Psoas muscle (tissue), 8 donors: ENCODE data around the gene SIRPB1. TPM values are rescaled to one million over a fixed set of nuclear protein-coding genes. Genes with fewer than 3 reads are reported as not detected.

Experiments used
- ATAC-seq, 4 donors: fragments of 200-7000 bp; cut with Tn5 transposase; one replicate each; pipeline ENCODE4 v1.9.1; 2020; ENCODE audit warnings: moderate library complexity in 3 of 4, mild to moderate bottlenecking in 2 of 4
- DNase-seq, 2 donors: peaks; one replicate each; pipeline ENCODE4 v3.0.0-alpha.2; 2020
- H3K27ac ChIP-seq: fragments of 200-600 bp; one replicate; pipeline ENCODE4 v1.8.0; 2022
- H3K27me3 ChIP-seq, 3 donors: fragments of 200-600 bp in 1 of 3; one replicate each; pipeline versions ENCODE4 v1.6.1 to v1.8.0; 2013 to 2022; ENCODE audit warnings: low read length in 2 of 3, mild to moderate bottlenecking in 2 of 3, moderate library complexity in 1 of 3; ENCODE audit not compliant: insufficient read depth in 3 of 3
- H3K36me3 ChIP-seq, 2 donors: fragments of 200-600 bp in 1 of 2; one replicate each; pipeline versions ENCODE4 v1.6.1 to v1.8.0; 2013 to 2022; ENCODE audit warnings: low read depth in 1 of 2, mild to moderate bottlenecking in 1 of 2, moderate library complexity in 1 of 2; ENCODE audit not compliant: insufficient read depth in 1 of 2
- H3K4me1 ChIP-seq: fragments of 200-600 bp; one replicate; pipeline ENCODE4 v1.8.0; 2022
- H3K4me3 ChIP-seq: fragments of 200-600 bp; one replicate; pipeline ENCODE4 v1.8.0; 2022; ENCODE audit warnings: mild to moderate bottlenecking
- H3K9me3 ChIP-seq: fragments of 200-600 bp; one replicate; pipeline ENCODE4 v1.8.0; 2022
- CTCF ChIP-seq: fragments of 200-600 bp; IDR thresholded peaks from one replicate; pipeline ENCODE4 v1.8.0; 2022; ENCODE audit warnings: antibody characterized with exemption
- WGBS, 3 donors: extraction: QIAGEN DNeasy Blood & Tissue Kit; methylation state at CpG; one replicate each; pipeline versions ENCODE4 v1.1.6 to v1.1.7; 2013; 5-methylcytosine and 5-hydroxymethylcytosine counted together
- intact Hi-C, 2 donors: fragments of 100-400 bp; cut with DNase I; formaldehyde crosslinking; loops; one replicate each; pipeline versions ENCODE4 v1.11.0 to v1.14.2; 2022
- polyA plus RNA-seq, 3 donors: library from polyadenylated mRNA; stranded (reverse); fragments of 200-250 nt; gene quantifications; one replicate each; pipeline ENCODE4 v1.2.3, GENCODE V29; 2013
- total RNA-seq, 4 donors: library from RNA; stranded (reverse); fragmentation: NEBNext Ultra II Directional in 2 of 4; extraction: Animal tissue kit (Norgen Biotek cat#: 25700) in 2 of 4; gene quantifications; one replicate each; pipeline versions ENCODE4 v1.2.1 to v1.2.4, GENCODE V29; 2021 to 2023
- donor health status: healthy with polysubstance abuse.
- donor health status: DM: no; HTN: no; CAD: no; lungs with moderate emphysema.
- donor health status: Bipolar disorder and iron deficiency.
- donor health status: healthy.
- donor health status: DM: yes; HTN: yes; CAD: no.
- donor health status: DM: no; HTN: no; CAD: no.
- donor health status: DM: no; HTN: no; CAD: no.
- donor health status: DM: yes; HTN: yes; CAD: no.

Gene SIRPB1
- total and polyA plus RNA-seq, 7 donors: 0.03 to 3.6 (median 0.74) TPM

DNA sequence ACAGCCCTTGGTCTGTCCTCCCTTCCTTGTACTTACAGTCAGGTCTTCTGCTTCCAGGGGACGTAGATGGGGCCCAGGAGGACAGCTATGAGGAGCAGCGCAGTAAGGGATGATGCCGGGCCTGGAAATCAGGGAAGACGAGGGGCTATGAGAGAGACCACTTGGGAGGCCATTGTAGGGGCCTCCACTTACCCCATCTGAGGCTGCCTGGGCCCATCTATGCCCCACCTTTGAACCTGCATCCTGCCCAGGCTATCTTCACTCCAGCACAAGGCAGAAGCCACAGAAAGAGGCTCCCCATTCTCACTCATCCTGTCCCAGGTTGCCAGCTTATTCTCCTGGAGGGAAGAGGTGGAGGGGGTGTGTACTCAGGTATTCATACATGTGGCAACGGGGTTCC lies 10.4 kb upstream of the SIRPB1 start:
- WGBS, 3 donors: 77 to 86% (median 77%) methylated on average over 5 of the region's 5 CpGs
- H3K27me3 ChIP-seq: no peaks in the 10 kb centered on the region
- no peak overlapping the region for H3K4me3 ChIP-seq
- H3K9me3 ChIP-seq: no peaks in the 10 kb centered on the region
- intact Hi-C loops: no loop called here
- H3K36me3 ChIP-seq: no peaks in the 10 kb centered on the region
- no peak for DNase-seq
- no peak for TF ChIP-seq CTCF
- no peaks in the 10 kb centered on the region for H3K4me1 ChIP-seq
- H3K27ac ChIP-seq: no peak overlapping the region
- ATAC-seq: no peak

DNA sequence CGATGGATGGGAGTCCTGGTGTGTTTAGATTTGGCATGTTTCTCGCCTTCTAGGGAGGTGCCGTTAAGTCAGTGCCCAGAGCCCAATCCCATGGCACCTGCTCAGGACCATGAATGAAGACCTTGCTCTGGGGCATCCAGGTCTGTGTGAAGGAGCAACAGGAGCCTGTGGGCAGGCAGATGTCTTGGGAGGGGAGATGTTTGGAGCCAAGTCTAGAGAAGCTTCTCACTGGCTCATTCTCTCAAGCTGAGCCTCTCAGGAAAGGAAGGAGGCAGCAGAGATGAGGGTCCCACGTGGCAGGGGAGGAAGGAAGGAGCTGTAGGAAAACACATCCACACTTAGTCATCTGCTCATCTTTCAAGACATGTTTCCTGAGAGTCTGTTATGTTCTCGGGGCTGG lies 9.5 kb upstream of the SIRPB1 start:
- Histone ChIP-seq H3K4me1 (no peaks in the 10 kb centered on the region), H3K4me3 (no peak overlapping the region), H3K27ac (no peak overlapping the region), H3K27me3 (no peaks in the 10 kb centered on the region), H3K9me3 (no peaks in the 10 kb centered on the region), H3K36me3 (no peaks in the 10 kb centered on the region)
- intact Hi-C loops: no loop called here
- DNase-seq (no peak), ATAC-seq (no peak)
- WGBS, 3 donors: 62 to 74% (median 69%) methylated on average over 5 of the region's 5 CpGs
- TF ChIP-seq CTCF: no peak

DNA sequence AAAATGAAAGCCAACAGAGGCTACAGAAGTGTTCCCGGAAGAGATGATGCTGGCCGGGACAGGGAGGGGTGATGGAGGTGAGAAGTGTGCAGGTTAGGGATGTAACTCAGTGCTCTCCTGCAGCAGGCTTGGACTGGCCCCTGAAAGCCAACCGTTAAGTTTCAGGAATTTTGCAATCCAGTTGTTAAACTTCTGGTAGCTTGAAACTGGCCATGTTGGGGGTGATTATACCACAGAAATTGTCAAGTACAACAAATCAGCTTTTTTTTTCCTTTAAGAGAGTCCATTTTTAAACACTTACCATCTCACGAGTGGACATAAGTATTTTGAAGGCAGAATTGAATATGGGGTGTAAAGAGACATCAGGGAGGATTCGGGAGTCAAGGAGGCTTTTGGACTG lies 8.8 kb upstream of the SIRPB1 start:
- TF ChIP-seq CTCF: no peak
- WGBS, 3 donors: 72 to 76% (median 76%) methylated on average over 5 of the region's 5 CpGs
- intact Hi-C loops: no loop called here
- no peak overlapping the region for H3K27ac ChIP-seq
- no peaks in the 10 kb centered on the region for H3K4me1 ChIP-seq
- no peak for ATAC-seq
- no peaks in the 10 kb centered on the region for H3K9me3 ChIP-seq
- no peak for DNase-seq
- H3K36me3 ChIP-seq: no peaks in the 10 kb centered on the region
- no peaks in the 10 kb centered on the region for H3K27me3 ChIP-seq
- no peak overlapping the region for H3K4me3 ChIP-seq

GRCh38 chr20:1627200-1627550 lies 7.4 kb upstream of the SIRPB1 start:
- WGBS, 3 donors: 72 to 82% (median 81%) methylated on average over 2 of the region's 2 CpGs
- DNase-seq: no peak
- H3K27ac ChIP-seq: no peak overlapping the region
- H3K36me3 ChIP-seq: no peaks in the 10 kb centered on the region
- TF ChIP-seq CTCF: no peak
- H3K27me3 ChIP-seq: no peaks in the 10 kb centered on the region
- ATAC-seq: no peak
- H3K9me3 ChIP-seq: no peaks in the 10 kb centered on the region
- H3K4me1 ChIP-seq: no peaks in the 10 kb centered on the region
- H3K4me3 ChIP-seq: no peak overlapping the region
- intact Hi-C loops: no loop called here

- WGBS, 3 donors: 57 to 75% (median 65%) methylated on average over 3 of the region's 3 CpGs
- ATAC-seq: no peak
- H3K36me3 ChIP-seq: no peaks in the 10 kb centered on the region
- intact Hi-C loops: no loop called here
- H3K27ac ChIP-seq: no peak overlapping the region
- H3K27me3 ChIP-seq: no peaks in the 10 kb centered on the region
- TF ChIP-seq CTCF: no peak
- H3K9me3 ChIP-seq: no peaks in the 10 kb centered on the region
- H3K4me3 ChIP-seq: no peak overlapping the region
- no peaks in the 10 kb centered on the region for H3K4me1 ChIP-seq
- DNase-seq: no peak
Observed at GRCh38 chr20:1626528-1627199, 6.9 kb upstream of the SIRPB1 start.
